Right atrium auricular region (tissue), 2 donors: Measurements from ENCODE around the gene CPD. TPM values are rescaled to one million over a fixed set of nuclear protein-coding genes. Genes with fewer than 3 reads are reported as not detected.
"Not testable (repeated sequence)": the region's sequence is repeated elsewhere in the genome, so short reads cannot be mapped to it uniquely, and the experiment has no call there.

Experiments used
- DNase-seq: peaks from one replicate; pipeline ENCODE4 v3.0.0-alpha.2; 2019; ENCODE audit warnings: low spot score
- H3K27ac ChIP-seq, 2 donors: fragments of 200-600 bp; sonication (generic); 1 replicate in 1 of 2; 2 replicates in 1 of 2; pipeline ENCODE4 v1.5.1; 2016 to 2019
- H3K27me3 ChIP-seq, 2 donors: fragments of 200-600 bp; sonication (generic); one replicate each; pipeline versions ENCODE4 v1.5.1 to v1.6.0; 2017 to 2019
- H3K36me3 ChIP-seq: fragments of 200-600 bp; sonication (generic); one replicate; pipeline ENCODE4 v1.5.1; 2016
- H3K4me1 ChIP-seq, 2 donors: fragments of 200-600 bp; sonication (generic); one replicate each; pipeline versions ENCODE4 v1.5.1 to v1.6.0; 2017 to 2019
- H3K4me3 ChIP-seq, 2 donors: fragments of 200-600 bp; sonication (generic); 1 replicate in 1 of 2; 2 replicates in 1 of 2; pipeline ENCODE4 v1.5.1; 2017 to 2019; ENCODE audit warnings: mild to moderate bottlenecking in 1 of 2, moderate library complexity in 1 of 2
- H3K9me3 ChIP-seq, 2 donors: fragments of 200-600 bp; sonication (generic); one replicate each; pipeline ENCODE4 v1.5.1; 2019
- total RNA-seq, 2 donors: library from RNA; depleted of rRNA; stranded (reverse); fragments of >200 nt; gene quantifications; one replicate each; pipeline ENCODE4 v1.1.0, GENCODE V29; 2016
- TF ChIP-seq, protein P1 (sequence below), 2 donors: fragments of 200-600 bp; sonication (generic); IDR thresholded peaks; one replicate each; pipeline ENCODE4 v1.5.1; 2019; ENCODE audit warnings: antibody characterized with exemption in 2 of 2

CPD gene
- total RNA-seq, 2 donors from 2014 or later: 41.3 to 44.1 TPM

DNA sequence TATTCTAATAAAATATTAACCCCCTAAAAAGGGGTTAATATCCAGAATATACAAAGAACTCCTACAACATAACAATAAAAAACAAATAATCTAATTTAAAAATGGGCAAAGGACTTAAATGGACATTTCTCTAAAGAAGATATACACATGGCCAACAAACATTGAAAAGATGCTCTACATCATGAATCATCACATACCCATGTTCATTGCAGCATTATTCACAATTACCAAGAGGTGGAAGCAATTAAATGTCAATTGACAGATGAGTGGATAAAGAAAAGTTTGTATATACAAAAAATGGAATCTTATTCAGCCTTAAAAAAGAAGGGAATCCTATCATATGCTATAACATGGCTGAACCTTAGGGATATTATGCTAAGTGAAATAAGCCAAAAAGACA lies 36.8 kb downstream of the CPD start:
- no peak for DNase-seq
- no peaks in the 10 kb centered on the region for H3K4me1 ChIP-seq
- no peak overlapping the region for H3K27ac ChIP-seq
- TF ChIP-seq, protein P1, sequence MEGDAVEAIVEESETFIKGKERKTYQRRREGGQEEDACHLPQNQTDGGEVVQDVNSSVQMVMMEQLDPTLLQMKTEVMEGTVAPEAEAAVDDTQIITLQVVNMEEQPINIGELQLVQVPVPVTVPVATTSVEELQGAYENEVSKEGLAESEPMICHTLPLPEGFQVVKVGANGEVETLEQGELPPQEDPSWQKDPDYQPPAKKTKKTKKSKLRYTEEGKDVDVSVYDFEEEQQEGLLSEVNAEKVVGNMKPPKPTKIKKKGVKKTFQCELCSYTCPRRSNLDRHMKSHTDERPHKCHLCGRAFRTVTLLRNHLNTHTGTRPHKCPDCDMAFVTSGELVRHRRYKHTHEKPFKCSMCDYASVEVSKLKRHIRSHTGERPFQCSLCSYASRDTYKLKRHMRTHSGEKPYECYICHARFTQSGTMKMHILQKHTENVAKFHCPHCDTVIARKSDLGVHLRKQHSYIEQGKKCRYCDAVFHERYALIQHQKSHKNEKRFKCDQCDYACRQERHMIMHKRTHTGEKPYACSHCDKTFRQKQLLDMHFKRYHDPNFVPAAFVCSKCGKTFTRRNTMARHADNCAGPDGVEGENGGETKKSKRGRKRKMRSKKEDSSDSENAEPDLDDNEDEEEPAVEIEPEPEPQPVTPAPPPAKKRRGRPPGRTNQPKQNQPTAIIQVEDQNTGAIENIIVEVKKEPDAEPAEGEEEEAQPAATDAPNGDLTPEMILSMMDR (IDR thresholded peaks at IDR 0.05): no peak
- H3K9me3 ChIP-seq: no peaks in the 10 kb centered on the region
- H3K36me3 ChIP-seq: peaks cover 3% of the 10 kb centered on the region
- H3K27me3 ChIP-seq: no peaks in the 10 kb centered on the region
- H3K4me3 ChIP-seq: no peak overlapping the region

DNA sequence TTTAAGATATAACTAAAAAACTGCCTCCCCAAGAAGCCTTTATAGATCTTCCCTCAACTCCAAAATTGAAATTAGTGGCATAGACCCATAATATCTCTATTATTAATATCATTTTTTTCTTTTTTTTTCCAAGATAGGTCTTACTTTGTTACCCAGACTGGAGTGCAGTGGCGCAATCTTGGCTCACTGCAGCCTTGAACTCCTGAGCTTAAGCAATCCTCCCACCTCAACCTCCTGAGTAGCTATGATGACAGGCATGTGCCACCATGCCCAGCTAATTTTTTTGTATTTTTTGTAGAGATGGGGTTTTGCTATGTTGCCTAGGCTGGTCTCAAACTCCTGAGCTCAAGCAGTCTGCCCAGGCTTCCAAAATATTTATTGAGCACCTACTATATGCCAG lies 39.3 kb downstream of the CPD start:
- H3K27ac ChIP-seq, DNase-seq, H3K4me3 ChIP-seq, H3K27me3 ChIP-seq, H3K4me1 ChIP-seq, H3K9me3 ChIP-seq: not testable (repeated sequence)
- peaks cover 24% of the 10 kb centered on the region for H3K36me3 ChIP-seq

DNA sequence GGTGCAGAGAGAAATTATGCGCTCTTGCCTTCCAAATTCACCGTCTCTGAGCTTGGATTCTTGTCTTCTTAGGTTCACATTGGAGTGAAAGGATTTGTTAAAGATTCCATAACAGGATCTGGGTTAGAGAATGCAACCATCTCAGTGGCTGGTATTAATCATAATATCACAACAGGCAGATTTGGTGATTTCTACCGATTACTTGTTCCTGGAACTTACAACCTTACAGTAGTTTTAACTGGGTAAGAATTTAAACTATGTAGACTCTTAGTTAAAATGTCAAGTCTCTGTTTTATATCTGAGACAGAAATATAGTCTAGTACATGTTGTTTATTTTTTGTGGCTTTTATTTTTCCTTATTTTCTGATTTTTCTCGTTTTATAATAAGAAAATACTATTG lies 42.9 kb downstream of the CPD start:
- H3K4me3 ChIP-seq: no peak overlapping the region
- peaks cover 41% of the 10 kb centered on the region for H3K36me3 ChIP-seq
- TF ChIP-seq, protein P1 (IDR thresholded peaks at IDR 0.05): no peak
- H3K9me3 ChIP-seq: no peaks in the 10 kb centered on the region
- no peaks in the 10 kb centered on the region for H3K4me1 ChIP-seq
- no peak for DNase-seq
- no peaks in the 10 kb centered on the region for H3K27me3 ChIP-seq
- H3K27ac ChIP-seq: no peak overlapping the region

DNA sequence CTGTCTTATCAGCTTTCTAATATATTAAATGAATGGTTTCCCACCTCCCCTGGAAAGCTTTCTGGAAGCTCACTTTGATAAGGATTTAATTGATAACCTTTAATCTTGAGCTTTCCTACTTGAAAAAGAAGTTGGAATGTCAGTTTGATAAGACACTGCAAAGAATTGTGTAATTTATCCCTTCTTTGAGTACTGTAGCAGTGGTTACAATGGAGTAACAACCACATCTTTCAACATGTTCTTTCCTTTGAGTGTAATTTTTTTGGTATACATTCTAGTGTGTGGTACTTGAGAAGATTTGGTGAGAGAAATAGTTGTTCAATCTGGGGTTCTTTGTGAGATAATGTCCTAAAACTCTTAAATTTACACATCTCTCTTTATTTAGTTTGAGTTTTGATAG lies 43.4 kb downstream of the CPD start:
- peaks cover 41% of the 10 kb centered on the region for H3K36me3 ChIP-seq
- TF ChIP-seq, protein P1 (IDR thresholded peaks at IDR 0.05): no peak
- no peaks in the 10 kb centered on the region for H3K4me1 ChIP-seq
- no peaks in the 10 kb centered on the region for H3K27me3 ChIP-seq
- H3K27ac ChIP-seq: no peak overlapping the region
- H3K4me3 ChIP-seq: no peak overlapping the region
- no peaks in the 10 kb centered on the region for H3K9me3 ChIP-seq
- DNase-seq: no peak

DNA sequence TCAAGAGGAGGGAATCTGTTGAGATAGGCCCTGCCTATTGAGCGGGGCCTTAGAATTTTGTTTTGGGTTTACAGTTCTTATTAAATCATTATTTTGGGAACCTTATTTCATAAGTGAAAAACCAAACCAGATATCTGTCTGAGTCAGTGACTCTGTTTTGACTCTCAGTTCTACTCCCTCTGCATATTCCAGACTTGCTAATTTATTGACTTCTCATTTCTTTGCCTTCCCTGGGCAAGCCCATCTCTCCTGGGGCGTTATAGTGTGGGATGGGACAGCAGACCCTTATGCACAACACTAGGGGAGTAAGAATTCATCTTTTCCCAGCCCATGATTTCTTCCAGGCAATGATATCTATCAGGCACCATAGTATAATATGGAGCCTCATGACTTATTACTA lies 45.7 kb downstream of the CPD start:
- Histone ChIP-seq H3K9me3 (no peaks in the 10 kb centered on the region), H3K4me1 (no peaks in the 10 kb centered on the region), H3K27me3 (no peaks in the 10 kb centered on the region), H3K36me3 (peaks cover 41% of the 10 kb centered on the region), H3K4me3 (no peak overlapping the region), H3K27ac (no peak overlapping the region)
- no peak for DNase-seq
- TF ChIP-seq, protein P1 (IDR thresholded peaks at IDR 0.05): no peak

DNA sequence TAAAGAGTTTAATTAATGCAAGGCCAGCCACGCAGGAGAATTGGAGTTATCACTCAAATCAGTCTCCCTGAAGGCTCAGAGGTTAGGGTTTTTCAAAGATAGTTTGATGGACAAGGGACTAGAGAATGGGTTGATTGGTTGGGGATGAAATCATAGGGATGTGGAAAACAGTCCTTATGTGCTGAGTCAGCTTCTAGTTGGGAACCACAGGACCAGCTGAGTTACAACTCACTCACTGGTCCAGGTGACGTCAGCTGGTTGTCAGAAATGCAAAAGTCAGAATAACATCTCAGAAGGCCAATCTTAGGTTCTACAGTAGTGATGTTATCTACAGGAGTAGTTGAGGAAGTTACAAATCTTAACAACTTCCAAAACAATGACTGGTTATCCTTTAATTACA lies 47.6 kb downstream of the CPD start:
- H3K9me3 ChIP-seq: no peaks in the 10 kb centered on the region
- H3K36me3 ChIP-seq: peaks cover 30% of the 10 kb centered on the region
- H3K27ac ChIP-seq: no peak overlapping the region
- H3K27me3 ChIP-seq: no peaks in the 10 kb centered on the region
- no peak overlapping the region for H3K4me3 ChIP-seq
- no peak for DNase-seq
- H3K4me1 ChIP-seq: no peaks in the 10 kb centered on the region
- TF ChIP-seq, protein P1 (IDR thresholded peaks at IDR 0.05): no peak
